Panc1 (cell line): ENCODE measurements around the gene CKAP2L.

Source experiments
- CTCF ChIP-seq: fragments of 450-650 bp; IDR thresholded peaks from 2 replicates; pipeline ENCODE4 v1.5.1; 2017; ENCODE audit warnings: mild to moderate bottlenecking
- POLR2AphosphoS5 ChIP-seq: IDR thresholded peaks from 2 replicates; pipeline ENCODE4 v1.6.1; 2012; ENCODE audit warnings: mild to moderate bottlenecking, low read depth, low read length, moderate library complexity
- SIN3A ChIP-seq: IDR thresholded peaks from 2 replicates; pipeline ENCODE4 v1.6.1; 2012; ENCODE audit warnings: low read depth, mild to moderate bottlenecking, low read length, moderate library complexity, borderline replicate concordance; ENCODE audit not compliant: insufficient read depth
- TCF7L2 ChIP-seq: IDR thresholded peaks from 2 replicates; pipeline ENCODE4 v1.6.1; 2011; ENCODE audit warnings: mild to moderate bottlenecking, low read depth, low read length, inconsistent platforms
- TF ChIP-seq, protein P1 (sequence below), 2 experiments: IDR thresholded peaks; 2 replicates each; pipeline ENCODE4 v1.6.1; 2011 to 2012; ENCODE audit warnings: low read depth in 2 of 2, control low read depth in 1 of 2, low read length in 1 of 2, mild to moderate bottlenecking in 1 of 2, moderate library complexity in 1 of 2; ENCODE audit not compliant: insufficient read depth in 1 of 2

DNA sequence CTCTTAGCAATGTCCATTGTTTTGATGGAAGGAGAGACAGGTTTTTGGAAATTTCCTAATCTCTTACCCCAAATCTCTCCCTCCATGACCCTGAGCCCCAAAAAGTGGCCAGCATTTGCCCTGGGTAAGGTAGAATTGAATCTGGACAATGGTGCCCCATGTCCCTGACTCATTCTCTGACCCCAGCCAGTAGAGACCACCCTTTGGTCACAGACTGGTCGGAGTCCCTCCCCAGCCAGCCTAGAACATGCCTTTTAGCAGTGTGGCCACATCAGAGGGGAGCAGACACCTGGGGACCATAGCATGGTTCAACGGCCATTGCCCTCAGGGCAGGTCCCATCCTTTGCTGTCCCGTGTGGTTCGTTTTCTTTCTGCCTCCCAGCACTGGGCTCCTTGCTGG is 50.1 kb downstream of the CKAP2L start:
- TF ChIP-seq CTCF (no peak), POLR2AphosphoS5 (no peak), SIN3A (no peak), TCF7L2 (no peak)
- TF ChIP-seq, protein P1, sequence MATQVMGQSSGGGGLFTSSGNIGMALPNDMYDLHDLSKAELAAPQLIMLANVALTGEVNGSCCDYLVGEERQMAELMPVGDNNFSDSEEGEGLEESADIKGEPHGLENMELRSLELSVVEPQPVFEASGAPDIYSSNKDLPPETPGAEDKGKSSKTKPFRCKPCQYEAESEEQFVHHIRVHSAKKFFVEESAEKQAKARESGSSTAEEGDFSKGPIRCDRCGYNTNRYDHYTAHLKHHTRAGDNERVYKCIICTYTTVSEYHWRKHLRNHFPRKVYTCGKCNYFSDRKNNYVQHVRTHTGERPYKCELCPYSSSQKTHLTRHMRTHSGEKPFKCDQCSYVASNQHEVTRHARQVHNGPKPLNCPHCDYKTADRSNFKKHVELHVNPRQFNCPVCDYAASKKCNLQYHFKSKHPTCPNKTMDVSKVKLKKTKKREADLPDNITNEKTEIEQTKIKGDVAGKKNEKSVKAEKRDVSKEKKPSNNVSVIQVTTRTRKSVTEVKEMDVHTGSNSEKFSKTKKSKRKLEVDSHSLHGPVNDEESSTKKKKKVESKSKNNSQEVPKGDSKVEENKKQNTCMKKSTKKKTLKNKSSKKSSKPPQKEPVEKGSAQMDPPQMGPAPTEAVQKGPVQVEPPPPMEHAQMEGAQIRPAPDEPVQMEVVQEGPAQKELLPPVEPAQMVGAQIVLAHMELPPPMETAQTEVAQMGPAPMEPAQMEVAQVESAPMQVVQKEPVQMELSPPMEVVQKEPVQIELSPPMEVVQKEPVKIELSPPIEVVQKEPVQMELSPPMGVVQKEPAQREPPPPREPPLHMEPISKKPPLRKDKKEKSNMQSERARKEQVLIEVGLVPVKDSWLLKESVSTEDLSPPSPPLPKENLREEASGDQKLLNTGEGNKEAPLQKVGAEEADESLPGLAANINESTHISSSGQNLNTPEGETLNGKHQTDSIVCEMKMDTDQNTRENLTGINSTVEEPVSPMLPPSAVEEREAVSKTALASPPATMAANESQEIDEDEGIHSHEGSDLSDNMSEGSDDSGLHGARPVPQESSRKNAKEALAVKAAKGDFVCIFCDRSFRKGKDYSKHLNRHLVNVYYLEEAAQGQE (IDR thresholded peaks at IDR 0.05; ENCODE audit: insufficient read depth in 1 of 2, low read depth in 2 of 2, low read length in 1 of 2): no peak
